ENCODE results near the gene ADAT1. TPM values are rescaled to one million over a fixed set of nuclear protein-coding genes. Genes with fewer than 3 reads are reported as not detected.

Gene ADAT1
- total RNA-seq (2022; extraction: Qiagen RNA extraction; ENCODE audit: low read depth) = 34.0 to 46.1 TPM (median 43.2 TPM) in 5 replicates

GRCh38 chr16:75622761-75623605 lies at the start of gene ADAT1:
Gene ADAT1 (minus strand): TSS chr16:75623281. CDS start chr16:75620799, 2,482 bp downstream.

GRCh38 chr16:75647492-75648264 lies 24.6 kb upstream of the ADAT1 start, which contains the start of the genes KARS1 and TERF2IP:
Gene KARS1 (minus strand): TSS chr16:75647665. CDS start chr16:75647639, 26 bp downstream.
Gene TERF2IP (plus strand): TSS chr16:75647773. CDS start chr16:75647883, 110 bp downstream.

GRCh38 chr16:75566040-75566757 lies 56.9 kb downstream of the ADAT1 start, which contains the start of gene GABARAPL2:
Gene GABARAPL2 (plus strand): TSS chr16:75566379. CDS start chr16:75566487, 108 bp downstream.

GRCh38 chr16:75555707-75556430 lies 67.2 kb downstream of the ADAT1 start, which contains the start of gene TMEM231:
Gene TMEM231 (minus strand): TSS chr16:75556252. CDS start chr16:75556209, 43 bp downstream.

Other genes with a start within 250 kb of the ADAT1 start
- 50.8 to 59.6 TPM (median 53.8 TPM) in 5 replicates for gene CFDP1, start 189.8 kb downstream of the ADAT1 start, total RNA-seq (2022; extraction: Qiagen RNA extraction; ENCODE audit: low read depth)
- 12.5 to 19.0 TPM (median 16.0 TPM) in 5 replicates for gene TMEM170A, start 158.6 kb downstream of the ADAT1 start, total RNA-seq (2022; extraction: Qiagen RNA extraction; ENCODE audit: low read depth)
- gene CHST6, start 127.8 kb downstream of the ADAT1 start, total RNA-seq (2022; extraction: Qiagen RNA extraction; ENCODE audit: low read depth) = 0.07 to 0.16 TPM (median 0.12 TPM) in 5 replicates
- gene CHST5, start 87.2 kb downstream of the ADAT1 start, total RNA-seq (2022; extraction: Qiagen RNA extraction; ENCODE audit: low read depth) = 0.07 to 0.10 TPM (median 0.08 TPM) in 3 of 5 replicates, not detected in the others
- 8.5 to 9.8 TPM (median 9.6 TPM) in 5 replicates for gene TMEM231, start 67.0 kb downstream of the ADAT1 start, total RNA-seq (2022; extraction: Qiagen RNA extraction; ENCODE audit: low read depth)
- 77.2 to 101 TPM (median 90.6 TPM) in 5 replicates for gene GABARAPL2, start 56.9 kb downstream of the ADAT1 start, total RNA-seq (2022; extraction: Qiagen RNA extraction; ENCODE audit: low read depth)
- 173 to 184 TPM (median 178 TPM) in 5 replicates for gene KARS1, start 24.4 kb upstream of the ADAT1 start, total RNA-seq (2022; extraction: Qiagen RNA extraction; ENCODE audit: low read depth)
- 39.3 to 47.8 TPM (median 45.2 TPM) in 5 replicates for gene TERF2IP, start 24.5 kb upstream of the ADAT1 start, total RNA-seq (2022; extraction: Qiagen RNA extraction; ENCODE audit: low read depth)
- not detected in 5 replicates for gene CPHXL2, start 53.7 kb upstream of the ADAT1 start, total RNA-seq (2022; extraction: Qiagen RNA extraction; ENCODE audit: low read depth)
- gene DUXB, start 78.2 kb upstream of the ADAT1 start, total RNA-seq (2022; extraction: Qiagen RNA extraction; ENCODE audit: low read depth) = not detected in 5 replicates
- gene CPHXL, start 103.2 kb upstream of the ADAT1 start, total RNA-seq (2022; extraction: Qiagen RNA extraction; ENCODE audit: low read depth) = not detected in 5 replicates